ENCODE data around the gene MBD5.

Gene MBD5

GRCh38 chr2:148459377-148459778 is 438.5 kb downstream of the MBD5 start:
- no peak overlapping the region for H3K4me3 ChIP-seq (ENCODE audit: low read depth, low read length)
- CTCF ChIA-PET = no interaction called here
- DNase-seq (ENCODE audit: low read depth, low spot score) = peak; percentile 5
- POLR2A ChIA-PET = no interaction called here
- TF ChIP-seq, protein P1, sequence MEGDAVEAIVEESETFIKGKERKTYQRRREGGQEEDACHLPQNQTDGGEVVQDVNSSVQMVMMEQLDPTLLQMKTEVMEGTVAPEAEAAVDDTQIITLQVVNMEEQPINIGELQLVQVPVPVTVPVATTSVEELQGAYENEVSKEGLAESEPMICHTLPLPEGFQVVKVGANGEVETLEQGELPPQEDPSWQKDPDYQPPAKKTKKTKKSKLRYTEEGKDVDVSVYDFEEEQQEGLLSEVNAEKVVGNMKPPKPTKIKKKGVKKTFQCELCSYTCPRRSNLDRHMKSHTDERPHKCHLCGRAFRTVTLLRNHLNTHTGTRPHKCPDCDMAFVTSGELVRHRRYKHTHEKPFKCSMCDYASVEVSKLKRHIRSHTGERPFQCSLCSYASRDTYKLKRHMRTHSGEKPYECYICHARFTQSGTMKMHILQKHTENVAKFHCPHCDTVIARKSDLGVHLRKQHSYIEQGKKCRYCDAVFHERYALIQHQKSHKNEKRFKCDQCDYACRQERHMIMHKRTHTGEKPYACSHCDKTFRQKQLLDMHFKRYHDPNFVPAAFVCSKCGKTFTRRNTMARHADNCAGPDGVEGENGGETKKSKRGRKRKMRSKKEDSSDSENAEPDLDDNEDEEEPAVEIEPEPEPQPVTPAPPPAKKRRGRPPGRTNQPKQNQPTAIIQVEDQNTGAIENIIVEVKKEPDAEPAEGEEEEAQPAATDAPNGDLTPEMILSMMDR (IDR thresholded peaks at IDR 0.05; ENCODE audit: insufficient read depth, low read length, missing control alignments) = no peak

GRCh38 chr2:148461876-148462275 is 441.0 kb downstream of the MBD5 start:
- ChIA-PET CTCF (no interaction called here), POLR2A (no interaction called here)

GRCh38 chr2:148475626-148476025 is 454.7 kb downstream of the MBD5 start:
- CTCF ChIA-PET = interaction anchor here (0.7 kb wide), 1 partner anchor 33 kb away, joined by 3 read pairs; no protein-coding TSS in a partner anchor
- POLR2A ChIA-PET = no interaction called here
- no peak overlapping the region for H3K4me3 ChIP-seq (ENCODE audit: low read depth, low read length)
- TF ChIP-seq, protein P1 (IDR thresholded peaks at IDR 0.05; ENCODE audit: insufficient read depth, low read length, missing control alignments) = no peak
- DNase-seq (ENCODE audit: low read depth, low spot score) = no peak

More at GRCh38 chr2:148461876-148462275, 441.0 kb downstream of the MBD5 start:
- DNase-seq (ENCODE audit: low read depth, low spot score) = no peak
- no peak overlapping the region for H3K4me3 ChIP-seq (ENCODE audit: low read depth, low read length)
- TF ChIP-seq, protein P1 (IDR thresholded peaks at IDR 0.05; ENCODE audit: insufficient read depth, low read length, missing control alignments) = no peak

- no peak overlapping the region for H3K4me3 ChIP-seq (ENCODE audit: low read depth, low read length)
- POLR2A ChIA-PET = no interaction called here
- TF ChIP-seq, protein P1 (IDR thresholded peaks at IDR 0.05; ENCODE audit: insufficient read depth, low read length, missing control alignments) = no peak
- CTCF ChIA-PET = interaction anchor here (1.0 kb wide), 1 partner anchor 30 kb away, joined by 3 read pairs; no protein-coding TSS in a partner anchor
- DNase-seq (ENCODE audit: low read depth, low spot score) = no peak
Measured at GRCh38 chr2:148479398-148479797, 458.5 kb downstream of the MBD5 start.

- ChIA-PET CTCF (interaction anchor here (2.4 to 3.9 kb wide), 2 partner anchors 26 to 494 kb away, joined by 8 to 17 read pairs; no protein-coding TSS in a partner anchor), POLR2A (no interaction called here)
- DNase-seq (ENCODE audit: low read depth, low spot score) = no peak
- TF ChIP-seq, protein P1 (IDR thresholded peaks at IDR 0.05; ENCODE audit: insufficient read depth, low read length, missing control alignments) = no peak
- H3K4me3 ChIP-seq (ENCODE audit: low read depth, low read length) = no peak overlapping the region
Measured at GRCh38 chr2:148483665-148484064, 462.8 kb downstream of the MBD5 start.

DNA sequence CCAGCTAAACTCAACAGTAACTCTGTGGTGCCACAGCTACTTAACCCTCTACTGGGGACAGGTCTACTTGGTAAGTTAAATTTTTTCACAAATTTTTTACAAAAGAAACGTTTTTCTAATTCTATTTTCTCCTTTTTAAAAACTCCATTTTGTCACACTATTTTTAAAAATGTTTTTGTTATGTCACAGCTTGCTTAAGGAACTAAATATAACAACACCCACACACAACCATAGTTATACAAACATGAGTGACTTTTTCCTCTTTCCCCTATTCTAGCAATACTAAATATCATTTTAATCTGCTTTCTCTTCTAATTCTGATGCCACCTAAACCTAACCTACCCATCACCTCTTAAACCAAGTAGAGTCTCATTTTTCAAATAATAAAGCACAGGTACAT is 463.2 kb downstream of the MBD5 start:
- DNase-seq (ENCODE audit: low read depth, low spot score) = no peak
- no peak overlapping the region for H3K4me3 ChIP-seq (ENCODE audit: low read depth, low read length)
- TF ChIP-seq, protein P1 (IDR thresholded peaks at IDR 0.05; ENCODE audit: insufficient read depth, low read length, missing control alignments) = no peak
- ChIA-PET POLR2A (no interaction called here), CTCF (interaction anchor here (2.4 to 3.9 kb wide), 2 partner anchors 25 to 494 kb away, joined by 8 to 17 read pairs; no protein-coding TSS in a partner anchor)
